Endothelial cell (in vitro differentiated cells): ENCODE data around the gene ACOXL. TPM values are rescaled to one million over a fixed set of nuclear protein-coding genes. Genes with fewer than 3 reads are reported as not detected.

Experiments used
- DNase-seq: peaks from one replicate; pipeline ENCODE4 v3.0.0; 2021; ENCODE audit warnings: low spot score
- H3K27ac Mint-ChIP-seq: one replicate; pipeline ENCODE4 v1.8.0; 2021; ENCODE audit warnings: mixed read lengths, inconsistent platforms; ENCODE audit not compliant: unreplicated experiment
- H3K27me3 Mint-ChIP-seq: one replicate; pipeline ENCODE4 v1.8.0; 2021; ENCODE audit warnings: mild to moderate bottlenecking, moderate library complexity, mixed read lengths, inconsistent platforms; ENCODE audit not compliant: unreplicated experiment
- H3K36me3 Mint-ChIP-seq: one replicate; pipeline ENCODE4 v1.8.0; 2021; ENCODE audit warnings: mild to moderate bottlenecking, low read depth, mixed read lengths, inconsistent platforms; ENCODE audit not compliant: unreplicated experiment
- H3K4me1 Mint-ChIP-seq: one replicate; pipeline ENCODE4 v1.8.0; 2021; ENCODE audit warnings: mild to moderate bottlenecking, mixed read lengths, inconsistent platforms; ENCODE audit not compliant: unreplicated experiment
- H3K4me3 Mint-ChIP-seq: one replicate; pipeline ENCODE4 v1.8.0; 2021; ENCODE audit warnings: mild to moderate bottlenecking, mixed read lengths, inconsistent platforms; ENCODE audit not compliant: unreplicated experiment
- H3K9me3 Mint-ChIP-seq: one replicate; pipeline ENCODE4 v1.8.0; 2021; ENCODE audit warnings: mixed read lengths, inconsistent platforms; ENCODE audit not compliant: unreplicated experiment
- CTCF ChIP-seq: fragments of 200-600 bp; sonication (generic); IDR thresholded peaks from one replicate; pipeline ENCODE4 v1.5.0; 2021; ENCODE audit warnings: antibody characterized with exemption; ENCODE audit not compliant: unreplicated experiment
- total RNA-seq: library from RNA; stranded (reverse); fragmentation: NEBNext Ultra II Directional; extraction: Animal tissue kit (Norgen Biotek cat#: 25700); gene quantifications from one replicate; pipeline ENCODE4 v1.2.1, GENCODE V29; 2021; ENCODE audit not compliant: unreplicated experiment

The ACOXL gene
- total RNA-seq, 1 donor from 2014 or later: 0.44 TPM

GRCh38 chr2:110708455-110708854 is 23.9 kb upstream of the ACOXL start:
- DNase-seq: no peak
- TF ChIP-seq CTCF: no peak
- H3K27me3 Mint-ChIP-seq: peaks cover 2% of the 10 kb centered on the region
- no peaks in the 10 kb centered on the region for H3K4me1 Mint-ChIP-seq
- H3K36me3 Mint-ChIP-seq: no peaks in the 10 kb centered on the region
- no peak overlapping the region for H3K4me3 Mint-ChIP-seq
- no peaks in the 10 kb centered on the region for H3K9me3 Mint-ChIP-seq
- H3K27ac Mint-ChIP-seq: no peak overlapping the region

DNA sequence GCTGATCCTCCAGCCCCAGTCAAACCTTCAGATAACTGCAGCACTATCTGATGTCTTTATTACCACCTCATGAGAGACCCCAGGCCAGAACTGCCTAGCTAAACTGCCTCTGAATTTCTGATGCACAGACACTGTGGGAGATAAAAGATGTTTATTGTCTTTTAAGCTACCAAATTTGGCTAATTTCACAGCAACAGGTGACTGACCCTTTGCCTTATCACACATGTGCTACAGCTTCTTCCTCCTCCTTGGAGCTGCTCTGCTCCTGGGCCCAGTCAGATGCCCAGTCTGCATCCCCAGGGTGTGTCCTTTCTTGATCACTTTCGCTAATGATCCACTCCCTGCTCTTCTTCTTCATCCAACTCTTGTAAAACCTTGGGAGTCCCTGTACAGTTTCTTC is 19.6 kb upstream of the ACOXL start:
- no peaks in the 10 kb centered on the region for H3K36me3 Mint-ChIP-seq
- no peak for DNase-seq
- TF ChIP-seq CTCF: no peak
- H3K9me3 Mint-ChIP-seq: no peaks in the 10 kb centered on the region
- H3K27me3 Mint-ChIP-seq: peaks cover 2% of the 10 kb centered on the region
- H3K4me1 Mint-ChIP-seq: no peaks in the 10 kb centered on the region
- H3K27ac Mint-ChIP-seq: no peak overlapping the region
- H3K4me3 Mint-ChIP-seq: no peak overlapping the region

- Mint-ChIP-seq H3K4me3 (no peak overlapping the region), H3K9me3 (no peaks in the 10 kb centered on the region), H3K36me3 (no peaks in the 10 kb centered on the region), H3K27me3 (peaks cover 2% of the 10 kb centered on the region), H3K27ac (no peak overlapping the region), H3K4me1 (no peaks in the 10 kb centered on the region)
- no peak for TF ChIP-seq CTCF
- DNase-seq: no peak
These were observed 18.6 kb upstream of the ACOXL start for GRCh38 chr2:110713513-110714362.

GRCh38 chr2:110714452-110715224 is 17.7 kb upstream of the ACOXL start:
- Mint-ChIP-seq H3K27me3 (peaks cover 2% of the 10 kb centered on the region), H3K36me3 (no peaks in the 10 kb centered on the region), H3K27ac (no peak overlapping the region), H3K9me3 (no peaks in the 10 kb centered on the region), H3K4me1 (no peaks in the 10 kb centered on the region), H3K4me3 (no peak overlapping the region)
- no peak for DNase-seq
- TF ChIP-seq CTCF: no peak
